DOHH2 (cell line): ENCODE data around the gene ZNF697.

Experiments used
- H3F3A ChIP-seq: fragments of 200-600 bp; sonication (generic), shearing (Covaris generic); 2 replicates; pipeline ENCODE4 v1.6.0; 2016; ENCODE audit warnings: antibody characterized with exemption, mild to moderate bottlenecking; ENCODE audit not compliant: control insufficient read depth, insufficient read depth
- H3K27ac ChIP-seq: fragments of 200-600 bp; sonication (generic); 2 replicates; pipeline ENCODE4 v1.5.1; 2014; ENCODE audit warnings: low read depth, mild to moderate bottlenecking, low read length, moderate library complexity
- H3K27me3 ChIP-seq: fragments of 200-600 bp; sonication (generic); 2 replicates; pipeline ENCODE4 v1.6.1; 2014; ENCODE audit warnings: mild to moderate bottlenecking, low read length, mixed read lengths; ENCODE audit not compliant: control insufficient read depth
- H3K36me3 ChIP-seq: fragments of 200-600 bp; sonication (generic); 2 replicates; pipeline ENCODE4 v1.6.1; 2014; ENCODE audit warnings: mild to moderate bottlenecking, low read length, moderate library complexity, mixed read lengths; ENCODE audit not compliant: control insufficient read depth
- H3K4me1 ChIP-seq: fragments of 200-600 bp; sonication (generic); 2 replicates; pipeline ENCODE4 v1.6.1; 2014; ENCODE audit warnings: mild to moderate bottlenecking, low read length, mixed read lengths; ENCODE audit not compliant: control insufficient read depth
- H3K4me2 ChIP-seq: fragments of 200-600 bp; sonication (generic); 2 replicates; pipeline ENCODE4 v1.6.0; 2014; ENCODE audit warnings: mild to moderate bottlenecking, low read length, moderate library complexity
- H3K4me3 ChIP-seq: fragments of 200-600 bp; sonication (generic); 2 replicates; pipeline ENCODE4 v1.5.1; 2014; ENCODE audit warnings: mild to moderate bottlenecking, low read length, mixed read lengths
- H3K79me2 ChIP-seq: fragments of 200-600 bp; sonication (generic); 2 replicates; pipeline ENCODE4 v1.6.1; 2014; ENCODE audit warnings: mild to moderate bottlenecking, low read length, mixed read lengths; ENCODE audit not compliant: control insufficient read depth
- H3K9me2 ChIP-seq: fragments of 200-600 bp; sonication (generic); replicated peaks from 2 replicates; pipeline ENCODE4 v1.6.1; 2014; ENCODE audit warnings: mild to moderate bottlenecking, low read length, mixed read lengths; ENCODE audit not compliant: control insufficient read depth
- H3K9me3 ChIP-seq: fragments of 200-600 bp; sonication (generic); 2 replicates; pipeline ENCODE4 v1.6.1; 2014; ENCODE audit warnings: antibody characterized with exemption, low read length, mixed read lengths; ENCODE audit not compliant: control insufficient read depth, insufficient read depth
- H4K20me1 ChIP-seq: fragments of 200-600 bp; sonication (generic); 2 replicates; pipeline ENCODE4 v1.6.0; 2014; ENCODE audit warnings: low read depth, mild to moderate bottlenecking, antibody characterized with exemption, low read length, moderate library complexity; ENCODE audit not compliant: control insufficient read depth, insufficient read depth
- CTCF ChIP-seq: fragments of 200-600 bp; sonication (generic); IDR thresholded peaks from one replicate; pipeline ENCODE4 v1.5.1; 2014; ENCODE audit warnings: antibody characterized with exemption, mild to moderate bottlenecking, low read depth, low read length; ENCODE audit not compliant: poor library complexity, severe bottlenecking
- EZH2phosphoT487 ChIP-seq: fragments of 200-600 bp; sonication (generic); IDR thresholded peaks from 2 replicates; pipeline ENCODE4 v1.6.1; 2017; ENCODE audit warnings: borderline replicate concordance, mild to moderate bottlenecking, antibody characterized with exemption, low read length, moderate library complexity, mixed read lengths

The ZNF697 gene

GRCh38 chr1:119636491-119637089 lies 11.5 kb downstream of the ZNF697 start:
- no peaks in the 10 kb centered on the region for H3K36me3 ChIP-seq
- no peak overlapping the region for H3K27ac ChIP-seq
- no peaks in the 10 kb centered on the region for H3K4me1 ChIP-seq
- no peaks in the 10 kb centered on the region for H3F3A ChIP-seq
- TF ChIP-seq CTCF: no peak
- TF ChIP-seq EZH2phosphoT487: no peak
- H3K4me2 ChIP-seq: no peak overlapping the region
- no peaks in the 10 kb centered on the region for H3K9me2 ChIP-seq
- no peak overlapping the region for H3K4me3 ChIP-seq
- no peaks in the 10 kb centered on the region for H4K20me1 ChIP-seq
- H3K27me3 ChIP-seq: peaks cover 7% of the 10 kb centered on the region; the same call in 1 of the 2 replicates
- H3K79me2 ChIP-seq: no peaks in the 10 kb centered on the region
- no peaks in the 10 kb centered on the region for H3K9me3 ChIP-seq

- Histone ChIP-seq H3K4me1 (no peaks in the 10 kb centered on the region), H3K36me3 (no peaks in the 10 kb centered on the region), H3K79me2 (no peaks in the 10 kb centered on the region), H3K27me3 (peaks cover 7% of the 10 kb centered on the region; the same call in 1 of the 2 replicates), H3K4me2 (no peak overlapping the region), H3F3A (no peaks in the 10 kb centered on the region), H4K20me1 (no peaks in the 10 kb centered on the region), H3K27ac (no peak overlapping the region), H3K9me2 (no peaks in the 10 kb centered on the region), H3K4me3 (no peak overlapping the region), H3K9me3 (no peaks in the 10 kb centered on the region)
- TF ChIP-seq EZH2phosphoT487: no peak
- no peak for TF ChIP-seq CTCF
These were observed 12.2 kb downstream of the ZNF697 start for GRCh38 chr1:119635811-119636390.

- H3K79me2 ChIP-seq: no peaks in the 10 kb centered on the region
- H4K20me1 ChIP-seq: no peaks in the 10 kb centered on the region
- TF ChIP-seq EZH2phosphoT487: no peak
These were observed 14.1 kb downstream of the ZNF697 start for GRCh38 chr1:119634016-119634415.

GRCh38 chr1:119633575-119633974 lies 14.5 kb downstream of the ZNF697 start:
- H3K27me3 ChIP-seq: peaks cover 7% of the 10 kb centered on the region; the same call in 1 of the 2 replicates
- no peaks in the 10 kb centered on the region for H3K36me3 ChIP-seq
- no peaks in the 10 kb centered on the region for H3F3A ChIP-seq
- H3K9me2 ChIP-seq: no peaks in the 10 kb centered on the region
- no peak overlapping the region for H3K27ac ChIP-seq
- H3K4me1 ChIP-seq: no peaks in the 10 kb centered on the region
- no peaks in the 10 kb centered on the region for H3K79me2 ChIP-seq
- TF ChIP-seq CTCF (no peak), EZH2phosphoT487 (no peak)
- H4K20me1 ChIP-seq: no peaks in the 10 kb centered on the region
- H3K4me2 ChIP-seq: no peak overlapping the region
- no peaks in the 10 kb centered on the region for H3K9me3 ChIP-seq
- H3K4me3 ChIP-seq: no peak overlapping the region

More at GRCh38 chr1:119634016-119634415, 14.1 kb downstream of the ZNF697 start:
- Histone ChIP-seq H3F3A (no peaks in the 10 kb centered on the region), H3K36me3 (no peaks in the 10 kb centered on the region), H3K27ac (no peak overlapping the region), H3K9me3 (no peaks in the 10 kb centered on the region), H3K4me1 (no peaks in the 10 kb centered on the region), H3K4me2 (no peak overlapping the region), H3K4me3 (no peak overlapping the region), H3K9me2 (no peaks in the 10 kb centered on the region), H3K27me3 (peaks cover 7% of the 10 kb centered on the region; the same call in 1 of the 2 replicates)
